Neutrophil (primary cell): ENCODE data around the gene GRXCR1.

Experiments
- H3K27ac ChIP-seq: fragments of 200-600 bp; sonication (generic); 2 replicates; pipeline ENCODE4 v1.5.1; 2016; ENCODE audit warnings: mild to moderate bottlenecking, moderate library complexity
- H3K27me3 ChIP-seq: fragments of 200-600 bp; sonication (generic); 2 replicates; pipeline ENCODE4 v1.6.0; 2016; ENCODE audit warnings: mild to moderate bottlenecking
- H3K36me3 ChIP-seq: fragments of 200-600 bp; sonication (generic); 2 replicates; pipeline ENCODE4 v1.5.1; 2017
- H3K4me1 ChIP-seq, 2 experiments: fragments of 200-600 bp in 1 of 2; sonication (generic) in 1 of 2; 1 replicate in 1 of 2; 2 replicates in 1 of 2; pipeline versions ENCODE4 v1.5.1 to v1.6.1; 2013 to 2016; ENCODE audit warnings: low read depth in 1 of 2, low read length in 1 of 2, mild to moderate bottlenecking in 1 of 2, moderate library complexity in 1 of 2; ENCODE audit not compliant: control insufficient read depth in 1 of 2, insufficient read depth in 1 of 2
- H3K4me3 ChIP-seq, 2 experiments: fragments of 200-600 bp in 1 of 2; sonication (generic) in 1 of 2; 1 replicate in 1 of 2; 2 replicates in 1 of 2; pipeline ENCODE4 v1.5.1; 2013 to 2016; ENCODE audit warnings: low read depth in 1 of 2, low read length in 1 of 2, mild to moderate bottlenecking in 1 of 2, moderate library complexity in 1 of 2
- H3K9me3 ChIP-seq: fragments of 200-600 bp; sonication (generic); 2 replicates; pipeline ENCODE4 v1.5.1; 2016
- CTCF ChIP-seq: fragments of 200-600 bp; sonication (generic); IDR thresholded peaks from 2 replicates; pipeline ENCODE4 v1.5.1; 2016; ENCODE audit warnings: antibody characterized with exemption

GRXCR1 gene

GRCh38 chr4:42892413-42892812 is at the start of gene GRXCR1:
TSS of gene GRXCR1 (plus strand) at chr4:42892713. CDS start at chr4:42893267, 554 bp downstream.
- TF ChIP-seq CTCF: no peak
- Histone ChIP-seq H3K36me3 (no peaks in the 10 kb centered on the region), H3K9me3 (no peaks in the 10 kb centered on the region)

GRCh38 chr4:42843694-42844093 is 48.8 kb upstream of the GRXCR1 start:
- Histone ChIP-seq H3K27me3 (peaks cover 5% of the 10 kb centered on the region), H3K36me3 (no peaks in the 10 kb centered on the region), H3K9me3 (no peaks in the 10 kb centered on the region), H3K27ac (no peak overlapping the region), H3K4me1 (no peaks in the 10 kb centered on the region), H3K4me3 (no peak overlapping the region)
- TF ChIP-seq CTCF: no peak

More at GRCh38 chr4:42892413-42892812, at the start of gene GRXCR1:
- Histone ChIP-seq H3K4me3 (no peak within 1 kb of the TSS), H3K27me3 (no peaks in the 10 kb centered on the region), H3K27ac (no peak within 1 kb of the TSS), H3K4me1 (no peaks in the 10 kb centered on the region)

- no peaks in the 10 kb centered on the region for H3K4me1 ChIP-seq
- no peak overlapping the region for H3K27ac ChIP-seq
- H3K9me3 ChIP-seq: no peaks in the 10 kb centered on the region
- no peak overlapping the region for H3K4me3 ChIP-seq
- H3K36me3 ChIP-seq: no peaks in the 10 kb centered on the region
- no peak for TF ChIP-seq CTCF
- peaks cover 3% of the 10 kb centered on the region for H3K27me3 ChIP-seq
These were observed 48.0 kb upstream of the GRXCR1 start for GRCh38 chr4:42844422-42845070.

GRCh38 chr4:42845586-42845985 is 46.9 kb upstream of the GRXCR1 start:
- Histone ChIP-seq H3K36me3 (no peaks in the 10 kb centered on the region), H3K4me3 (no peak overlapping the region), H3K27ac (no peak overlapping the region), H3K9me3 (no peaks in the 10 kb centered on the region), H3K27me3 (peaks cover 3% of the 10 kb centered on the region), H3K4me1 (no peaks in the 10 kb centered on the region)
- no peak for TF ChIP-seq CTCF

- Histone ChIP-seq H3K27me3 (peaks cover 51% of the 10 kb centered on the region), H3K36me3 (no peaks in the 10 kb centered on the region), H3K9me3 (no peaks in the 10 kb centered on the region), H3K27ac (no peak overlapping the region), H3K4me1 (no peaks in the 10 kb centered on the region), H3K4me3 (no peak overlapping the region)
- TF ChIP-seq CTCF: no peak
These were observed 36.7 kb upstream of the GRXCR1 start for GRCh38 chr4:42855779-42856178.
